A673 (cell line): ENCODE measurements around the gene C17orf78.
"Not testable (repeated sequence)": the region's sequence is repeated elsewhere in the genome, so short reads cannot be mapped to it uniquely, and the experiment has no call there.

Source experiments
- EZH2 ChIP-seq: fragments of 200-600 bp; sonication (generic); IDR thresholded peaks from 2 replicates; pipeline ENCODE4 v1.6.1; 2017; ENCODE audit warnings: borderline replicate concordance, low read depth, mild to moderate bottlenecking, mixed read lengths, antibody characterized with exemption, low read length; ENCODE audit not compliant: poor library complexity, severe bottlenecking
- TF ChIP-seq, protein P1 (sequence below): fragments of 300-800, 200-600 bp; sonication (generic); conservative IDR thresholded peaks from 2 replicates; pipeline ENCODE4 v1.5.1; 2017; ENCODE audit warnings: low read depth, mild to moderate bottlenecking, antibody characterized with exemption, low read length, moderate library complexity, mixed read lengths

DNA sequence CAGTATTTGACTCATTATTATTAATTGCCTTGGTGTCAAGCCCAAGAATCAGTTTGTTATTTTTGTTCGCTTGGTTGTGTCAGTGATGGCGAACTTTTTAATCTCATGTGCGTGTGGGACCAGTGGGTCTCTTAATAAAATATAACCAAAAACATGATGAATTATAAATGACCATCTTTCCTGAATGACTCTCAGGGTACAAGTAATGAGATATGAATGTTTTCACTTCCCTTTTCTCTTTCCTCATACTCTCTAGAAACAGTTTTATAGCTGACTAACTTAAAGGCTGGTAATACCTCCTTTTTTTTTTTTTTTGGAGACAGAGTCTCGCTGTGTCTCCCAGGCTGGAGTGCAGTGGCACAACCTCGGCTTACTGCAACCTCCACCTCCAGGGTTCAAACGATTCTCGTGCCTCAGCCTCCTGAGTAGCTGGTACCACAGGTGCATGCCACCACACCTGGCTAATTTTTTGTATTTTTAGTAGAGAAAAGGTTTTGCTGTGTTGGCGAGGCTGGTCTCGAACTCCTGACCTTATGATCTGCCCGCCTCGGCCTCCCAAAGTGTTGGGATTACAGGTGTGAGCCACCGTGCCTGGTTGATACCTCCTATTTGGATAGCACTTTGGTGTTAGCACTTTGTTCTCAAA is 65.7 kb downstream of the C17orf78 start:
- TF ChIP-seq, protein P1, sequence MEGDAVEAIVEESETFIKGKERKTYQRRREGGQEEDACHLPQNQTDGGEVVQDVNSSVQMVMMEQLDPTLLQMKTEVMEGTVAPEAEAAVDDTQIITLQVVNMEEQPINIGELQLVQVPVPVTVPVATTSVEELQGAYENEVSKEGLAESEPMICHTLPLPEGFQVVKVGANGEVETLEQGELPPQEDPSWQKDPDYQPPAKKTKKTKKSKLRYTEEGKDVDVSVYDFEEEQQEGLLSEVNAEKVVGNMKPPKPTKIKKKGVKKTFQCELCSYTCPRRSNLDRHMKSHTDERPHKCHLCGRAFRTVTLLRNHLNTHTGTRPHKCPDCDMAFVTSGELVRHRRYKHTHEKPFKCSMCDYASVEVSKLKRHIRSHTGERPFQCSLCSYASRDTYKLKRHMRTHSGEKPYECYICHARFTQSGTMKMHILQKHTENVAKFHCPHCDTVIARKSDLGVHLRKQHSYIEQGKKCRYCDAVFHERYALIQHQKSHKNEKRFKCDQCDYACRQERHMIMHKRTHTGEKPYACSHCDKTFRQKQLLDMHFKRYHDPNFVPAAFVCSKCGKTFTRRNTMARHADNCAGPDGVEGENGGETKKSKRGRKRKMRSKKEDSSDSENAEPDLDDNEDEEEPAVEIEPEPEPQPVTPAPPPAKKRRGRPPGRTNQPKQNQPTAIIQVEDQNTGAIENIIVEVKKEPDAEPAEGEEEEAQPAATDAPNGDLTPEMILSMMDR, result not testable (repeated sequence)
- TF ChIP-seq EZH2, result not testable (repeated sequence)
